Activated naive CD8-positive, alpha-beta T cell (primary cell): ENCODE data around the gene GATC.
"Not testable (repeated sequence)": the region's sequence is repeated elsewhere in the genome, so short reads cannot be mapped to it uniquely, and the experiment has no call there.

Experiments used
- H3K27ac Mint-ChIP-seq: one replicate; pipeline ENCODE4 v1.8.0; 2021; ENCODE audit warnings: mixed read lengths
- H3K27me3 Mint-ChIP-seq: one replicate; pipeline ENCODE4 v1.8.0; 2021; ENCODE audit warnings: mixed read lengths
- H3K36me3 Mint-ChIP-seq: one replicate; pipeline ENCODE4 v1.8.0; 2021; ENCODE audit warnings: mixed read lengths
- H3K4me1 Mint-ChIP-seq: one replicate; pipeline ENCODE4 v1.8.0; 2021; ENCODE audit warnings: low read depth, mixed read lengths
- H3K4me3 Mint-ChIP-seq: one replicate; pipeline ENCODE4 v1.8.0; 2021; ENCODE audit warnings: mild to moderate bottlenecking, mixed read lengths
- H3K9me3 Mint-ChIP-seq: one replicate; pipeline ENCODE4 v1.8.0; 2021; ENCODE audit warnings: low read depth, mixed read lengths

The GATC gene

DNA sequence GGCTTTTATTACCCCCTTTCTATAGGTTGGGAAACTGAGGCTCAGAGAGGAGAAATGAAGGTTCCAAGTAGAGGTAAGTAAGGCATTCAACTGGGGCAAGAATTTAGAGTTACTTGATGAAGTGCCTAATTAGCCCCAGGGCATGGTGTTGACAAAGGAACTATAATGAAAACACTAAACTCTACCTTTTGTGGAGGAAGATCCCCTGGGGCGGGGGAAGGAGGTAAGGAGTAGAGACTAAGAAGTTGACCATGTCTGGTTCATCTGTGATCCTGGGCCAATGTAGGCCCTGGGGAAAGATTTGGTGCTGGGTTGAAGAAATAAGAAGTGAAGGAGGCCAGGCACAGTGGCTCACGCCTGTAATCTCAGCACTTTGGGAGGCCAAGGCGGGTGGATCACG is 24.5 kb upstream of the GATC start:
- Mint-ChIP-seq H3K4me3 (no peak overlapping the region), H3K4me1 (no peaks in the 10 kb centered on the region), H3K36me3 (no peaks in the 10 kb centered on the region), H3K9me3 (no peaks in the 10 kb centered on the region), H3K27ac (no peak overlapping the region), H3K27me3 (no peaks in the 10 kb centered on the region)

GRCh38 chr12:120422892-120423456 is 23.3 kb upstream of the GATC start:
- H3K36me3 Mint-ChIP-seq = no peaks in the 10 kb centered on the region
- no peak overlapping the region for H3K4me3 Mint-ChIP-seq
- no peak overlapping the region for H3K27ac Mint-ChIP-seq
- no peaks in the 10 kb centered on the region for H3K9me3 Mint-ChIP-seq
- H3K4me1 Mint-ChIP-seq = no peaks in the 10 kb centered on the region
- H3K27me3 Mint-ChIP-seq = no peaks in the 10 kb centered on the region

- Mint-ChIP-seq H3K36me3 (no peaks in the 10 kb centered on the region), H3K4me1 (peaks cover 2% of the 10 kb centered on the region), H3K27ac (no peak overlapping the region), H3K27me3 (no peaks in the 10 kb centered on the region), H3K4me3 (no peak overlapping the region), H3K9me3 (no peaks in the 10 kb centered on the region)
Observed at GRCh38 chr12:120425797-120426196, 20.4 kb upstream of the GATC start.

- peaks cover 4% of the 10 kb centered on the region for H3K4me1 Mint-ChIP-seq
- no peak overlapping the region for H3K27ac Mint-ChIP-seq
- no peaks in the 10 kb centered on the region for H3K9me3 Mint-ChIP-seq
- no peaks in the 10 kb centered on the region for H3K27me3 Mint-ChIP-seq
- H3K36me3 Mint-ChIP-seq = no peaks in the 10 kb centered on the region
- no peak overlapping the region for H3K4me3 Mint-ChIP-seq
Observed at GRCh38 chr12:120428597-120429229, 17.5 kb upstream of the GATC start.

GRCh38 chr12:120429368-120429767 is 16.9 kb upstream of the GATC start:
- Mint-ChIP-seq H3K36me3 (no peaks in the 10 kb centered on the region), H3K9me3 (no peaks in the 10 kb centered on the region), H3K4me1 (peaks cover 4% of the 10 kb centered on the region), H3K27ac (no peak overlapping the region), H3K27me3 (no peaks in the 10 kb centered on the region), H3K4me3 (no peak overlapping the region)

GRCh38 chr12:120432772-120433525 is 13.3 kb upstream of the GATC start:
- peaks cover 11% of the 10 kb centered on the region for H3K4me1 Mint-ChIP-seq
- H3K9me3 Mint-ChIP-seq = no peaks in the 10 kb centered on the region
- H3K36me3 Mint-ChIP-seq = no peaks in the 10 kb centered on the region
- H3K27me3 Mint-ChIP-seq = no peaks in the 10 kb centered on the region
- no peak overlapping the region for H3K4me3 Mint-ChIP-seq
- no peak overlapping the region for H3K27ac Mint-ChIP-seq

DNA sequence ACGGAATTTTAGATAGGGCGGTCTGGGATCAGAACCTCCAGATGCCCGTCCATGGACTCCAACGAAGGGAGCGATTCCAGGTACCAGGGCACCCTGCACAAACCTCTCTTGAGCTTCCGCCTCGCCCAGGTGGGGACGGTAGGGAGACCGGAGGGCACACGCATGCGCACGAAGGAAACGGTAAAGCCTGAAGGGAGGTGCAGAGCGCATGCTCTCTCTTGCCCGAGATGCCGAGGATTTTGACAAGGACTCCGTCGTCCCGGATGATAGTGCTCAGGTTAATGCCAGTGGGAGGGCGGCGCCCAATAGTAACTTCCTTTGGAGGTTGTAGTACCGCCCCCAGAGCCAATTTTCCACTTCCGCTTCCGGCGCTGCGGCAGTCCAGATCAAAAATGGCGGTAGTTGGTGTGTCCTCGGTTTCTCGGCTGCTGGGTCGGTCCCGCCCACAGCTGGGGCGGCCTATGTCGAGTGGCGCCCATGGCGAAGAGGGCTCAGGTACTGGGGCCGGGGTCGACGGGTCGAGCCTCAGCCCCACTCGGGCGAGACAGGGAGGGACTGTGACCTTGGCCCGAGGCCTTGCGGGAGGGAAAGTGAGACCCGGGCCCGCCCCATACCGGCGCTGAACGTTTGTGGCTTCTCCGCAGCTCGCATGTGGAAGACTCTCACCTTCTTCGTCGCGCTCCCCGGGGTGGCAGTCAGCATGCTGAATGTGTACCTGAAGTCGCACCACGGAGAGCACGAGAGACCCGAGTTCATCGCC is 8.3 kb upstream of the GATC start, which contains the start of gene COX6A1:
COX6A1 (plus strand) TSS at position 379 of the 760 bp plus-strand sequence; CDS start at position 393, 14 bp downstream.
- H3K9me3 Mint-ChIP-seq = no peaks in the 10 kb centered on the region
- H3K27me3 Mint-ChIP-seq = no peaks in the 10 kb centered on the region
- no peaks in the 10 kb centered on the region for H3K36me3 Mint-ChIP-seq
- peak within 1 kb of the TSS; percentile 99 for H3K4me3 Mint-ChIP-seq
- H3K27ac Mint-ChIP-seq = peak within 1 kb of the TSS; percentile 98
- peaks cover 33% of the 10 kb centered on the region for H3K4me1 Mint-ChIP-seq

DNA sequence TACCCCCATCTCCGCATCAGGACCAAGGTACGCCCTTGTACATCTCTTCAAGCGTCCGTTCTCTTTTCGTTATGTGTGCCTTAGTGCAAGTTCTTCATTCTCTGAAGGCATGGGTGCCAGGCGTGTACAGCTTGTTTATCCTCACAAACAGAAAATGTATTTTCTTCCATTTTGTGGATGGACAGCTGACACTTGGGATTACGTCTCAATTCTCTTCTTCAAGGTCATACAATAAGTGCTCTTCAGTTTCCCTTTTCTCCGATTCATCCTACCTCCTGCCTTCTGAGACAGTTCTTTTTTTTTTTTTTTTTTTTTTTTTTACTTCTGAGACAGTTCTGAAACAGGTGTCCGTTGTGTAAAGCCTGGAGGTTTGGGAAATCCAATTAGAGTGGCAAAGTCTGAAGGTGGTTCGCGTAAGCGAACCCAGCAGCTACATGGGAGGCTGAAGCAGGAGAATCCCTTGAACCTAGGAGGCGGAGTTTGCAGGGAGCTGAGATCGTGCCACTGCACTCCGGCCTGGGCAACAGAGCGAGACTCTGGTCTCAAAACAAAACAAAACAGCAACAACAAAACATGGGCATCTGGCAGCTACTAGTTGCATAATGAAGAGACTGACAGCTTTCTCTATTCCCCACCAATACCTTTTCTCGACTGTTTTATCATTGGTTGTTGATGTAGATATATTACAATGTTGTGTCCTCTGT is 7.6 kb upstream of the GATC start:
- no peaks in the 10 kb centered on the region for H3K9me3 Mint-ChIP-seq
- H3K4me3 Mint-ChIP-seq = peak overlapping the region; percentile 99
- peaks cover 34% of the 10 kb centered on the region for H3K4me1 Mint-ChIP-seq
- H3K36me3 Mint-ChIP-seq = no peaks in the 10 kb centered on the region
- H3K27me3 Mint-ChIP-seq = no peaks in the 10 kb centered on the region
- peak overlapping the region; percentile 98 for H3K27ac Mint-ChIP-seq

DNA sequence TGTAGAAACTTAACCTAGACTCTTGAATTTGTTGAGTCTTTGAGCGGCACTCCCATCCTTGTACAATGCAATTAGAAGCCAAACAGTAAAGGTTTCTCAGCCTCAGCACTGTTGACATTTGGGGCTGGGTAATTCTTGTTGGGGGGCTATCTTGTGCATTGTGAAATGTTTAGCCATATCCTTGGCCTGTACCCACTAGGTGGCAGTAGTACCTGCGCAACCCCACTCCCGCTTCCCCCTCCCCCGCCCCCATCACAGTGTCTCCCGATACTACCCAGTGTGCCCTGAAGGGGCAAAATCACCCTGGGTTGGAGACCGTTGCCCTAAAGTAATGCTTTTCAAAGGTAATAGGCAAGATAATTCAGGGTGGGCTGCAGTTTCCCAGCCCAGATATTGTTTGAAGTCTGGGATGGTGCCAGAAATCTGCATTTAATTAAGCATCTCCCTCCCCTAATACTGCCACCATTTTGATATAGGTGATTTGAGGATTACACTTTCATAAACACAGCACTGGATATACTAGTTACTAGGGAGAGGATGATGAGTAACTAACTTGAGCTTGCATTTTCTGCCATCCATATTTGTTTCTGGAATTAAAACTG is 6.5 kb upstream of the GATC start:
- H3K27ac Mint-ChIP-seq = no peak overlapping the region
- H3K36me3 Mint-ChIP-seq = peaks cover 3% of the 10 kb centered on the region
- no peaks in the 10 kb centered on the region for H3K9me3 Mint-ChIP-seq
- H3K4me3 Mint-ChIP-seq = peak overlapping the region; percentile 73
- H3K4me1 Mint-ChIP-seq = peaks cover 45% of the 10 kb centered on the region
- H3K27me3 Mint-ChIP-seq = no peaks in the 10 kb centered on the region

GRCh38 chr12:120444676-120445075 is 1.6 kb upstream of the GATC start:
- no peaks in the 10 kb centered on the region for H3K9me3 Mint-ChIP-seq
- H3K36me3 Mint-ChIP-seq = peaks cover 3% of the 10 kb centered on the region
- peak overlapping the region; percentile 98 for H3K27ac Mint-ChIP-seq
- peaks cover 46% of the 10 kb centered on the region for H3K4me1 Mint-ChIP-seq
- H3K4me3 Mint-ChIP-seq = peak overlapping the region; percentile 97
- no peaks in the 10 kb centered on the region for H3K27me3 Mint-ChIP-seq

DNA sequence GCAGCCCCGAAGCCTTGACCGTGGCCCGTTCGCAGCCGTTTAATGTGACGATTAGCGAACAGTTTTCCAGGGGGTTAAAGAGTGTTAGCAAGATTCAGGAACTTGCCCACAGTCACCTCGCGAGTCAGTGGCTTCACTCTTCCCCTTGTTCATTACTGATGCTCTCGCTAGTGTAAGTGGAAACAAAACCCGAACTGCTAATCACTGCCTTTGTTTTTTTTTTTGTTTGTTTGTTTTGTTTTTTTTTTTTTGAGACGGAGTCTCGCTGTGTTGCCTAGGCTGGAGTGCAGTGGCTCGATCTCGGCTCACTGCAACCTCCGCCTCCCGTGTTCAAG is 567 bp downstream of the GATC start:
- H3K36me3 Mint-ChIP-seq, H3K27me3 Mint-ChIP-seq, H3K9me3 Mint-ChIP-seq: not testable (repeated sequence)
- Mint-ChIP-seq H3K4me1 (peaks cover 38% of the 10 kb centered on the region), H3K27ac (peak overlapping the region; percentile 98), H3K4me3 (peak overlapping the region; percentile 97)

- Mint-ChIP-seq H3K36me3 (peaks cover 3% of the 10 kb centered on the region), H3K9me3 (no peaks in the 10 kb centered on the region), H3K4me1 (peaks cover 34% of the 10 kb centered on the region), H3K27me3 (no peaks in the 10 kb centered on the region), H3K4me3 (peak overlapping the region; percentile 97), H3K27ac (no peak overlapping the region)
Observed at GRCh38 chr12:120447992-120448391, 1.7 kb downstream of the GATC start.

DNA sequence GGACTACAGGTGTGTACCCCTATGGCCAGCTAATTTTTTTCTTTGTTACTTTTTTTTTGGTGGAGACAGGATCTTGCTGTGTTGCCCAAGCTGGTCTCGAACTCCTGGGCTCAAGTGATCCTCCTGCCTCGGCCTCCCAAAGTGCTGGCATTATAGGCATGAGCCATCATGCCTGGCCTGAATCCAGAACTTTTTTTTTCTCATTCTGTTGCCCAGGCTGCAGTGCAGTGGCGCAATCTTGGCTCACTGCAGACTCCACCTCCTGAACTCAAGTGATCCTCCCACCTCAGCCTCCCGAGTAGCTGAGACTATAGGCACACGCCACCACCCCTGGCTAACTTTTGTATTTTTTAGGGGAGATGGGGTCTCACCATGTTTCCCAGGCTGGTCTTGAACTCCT is 6.3 kb downstream of the GATC start:
- not testable (repeated sequence) for H3K4me3 Mint-ChIP-seq, H3K9me3 Mint-ChIP-seq, H3K27ac Mint-ChIP-seq, H3K36me3 Mint-ChIP-seq, H3K27me3 Mint-ChIP-seq
- peaks cover 17% of the 10 kb centered on the region for H3K4me1 Mint-ChIP-seq

- Mint-ChIP-seq H3K36me3 (no peaks in the 10 kb centered on the region), H3K9me3 (no peaks in the 10 kb centered on the region), H3K4me3 (no peak overlapping the region), H3K27ac (no peak overlapping the region), H3K27me3 (no peaks in the 10 kb centered on the region), H3K4me1 (peaks cover 14% of the 10 kb centered on the region)
Observed at GRCh38 chr12:120453060-120453750, 7.0 kb downstream of the GATC start.
